Umbilical cord (tissue), 1 donor: Measurements from ENCODE around the gene DAZAP1. TPM values are rescaled to one million over a fixed set of nuclear protein-coding genes. Genes with fewer than 3 reads are reported as not detected.

Experiments used
- total RNA-seq: library from RNA; depleted of rRNA; stranded (reverse); fragments of >200 nt; gene quantifications from one replicate; pipeline ENCODE4 v1.2.3, GENCODE V29; 2014; ENCODE audit warnings: low replicate concordance; ENCODE audit not compliant: insufficient read depth

Gene DAZAP1
- total RNA-seq, 1 donor from 2014 or later = 30.8 TPM

Other genes with a start within 250 kb of the DAZAP1 start
- 21.7 TPM for gene SBNO2, start 233.3 kb upstream of the DAZAP1 start, total RNA-seq
- gene STK11, start 201.8 kb upstream of the DAZAP1 start, total RNA-seq = 60.4 TPM
- not detected for gene CBARP, start 169.6 kb upstream of the DAZAP1 start, total RNA-seq
- gene ATP5F1D, start 165.8 kb upstream of the DAZAP1 start, total RNA-seq = 24.8 TPM
- 16.6 TPM for gene MIDN, start 159.0 kb upstream of the DAZAP1 start, total RNA-seq
- 319 TPM for gene CIRBP, start 138.3 kb upstream of the DAZAP1 start, total RNA-seq
- gene FAM174C, start 132.1 kb upstream of the DAZAP1 start, total RNA-seq = 1.7 TPM
- gene EFNA2, start 121.7 kb upstream of the DAZAP1 start, total RNA-seq = not detected
- 29.1 TPM for gene NDUFS7, start 23.7 kb upstream of the DAZAP1 start, total RNA-seq
- 13.7 TPM for gene GAMT, start 6.0 kb upstream of the DAZAP1 start, total RNA-seq
- gene RPS15, start 30.8 kb downstream of the DAZAP1 start, total RNA-seq = 212 TPM
- gene APC2, start 42.5 kb downstream of the DAZAP1 start, total RNA-seq = 0.72 TPM
- 22.9 TPM for gene C19orf25, start 71.6 kb downstream of the DAZAP1 start, total RNA-seq
- gene PCSK4, start 82.8 kb downstream of the DAZAP1 start, total RNA-seq = 1.9 TPM
- gene REEP6, start 83.6 kb downstream of the DAZAP1 start, total RNA-seq = 1.4 TPM
- gene ADAMTSL5, start 105.4 kb downstream of the DAZAP1 start, total RNA-seq = 5.1 TPM
- not detected for gene PLK5, start 116.5 kb downstream of the DAZAP1 start, total RNA-seq
- 50.3 TPM for gene MEX3D, start 160.7 kb downstream of the DAZAP1 start, total RNA-seq
- gene MBD3, start 185.3 kb downstream of the DAZAP1 start, total RNA-seq = 76.1 TPM
- 86.2 TPM for gene UQCR11, start 197.9 kb downstream of the DAZAP1 start, total RNA-seq
- gene TCF3, start 245.0 kb downstream of the DAZAP1 start, total RNA-seq = 18.5 TPM